GM19324 (cell line): ENCODE results near the gene ANKRD52.
A peak's percentile ranks its signal among the peaks of the same experiment; 100 is the strongest.
"Not testable (repeated sequence)": the region's sequence is repeated elsewhere in the genome, so short reads cannot be mapped to it uniquely, and the experiment has no call there.

ENCODE experiments used
- ATAC-seq: cut with Tn5 transposase; IDR thresholded peaks from one replicate; pipeline ENCODE4 v1.9.1; 2021; ENCODE audit warnings: mild to moderate bottlenecking, moderate library complexity; ENCODE audit not compliant: unreplicated experiment, low FRiP score

The ANKRD52 gene

GRCh38 chr12:56258068-56258819, at the start of gene ANKRD52:
TSS of gene ANKRD52 (minus strand) at chr12:56258384. CDS start at chr12:56258269, 115 bp downstream.
- peak; percentile 89 for ATAC-seq

GRCh38 chr12:56307221-56307965, 49.2 kb upstream of the ANKRD52 start:
- no peak for ATAC-seq

- no peak for ATAC-seq
Measured at GRCh38 chr12:56304872-56305590, 46.8 kb upstream of the ANKRD52 start.

GRCh38 chr12:56304276-56304675, 46.1 kb upstream of the ANKRD52 start:
- no peak for ATAC-seq

GRCh38 chr12:56300644-56301464, 42.7 kb upstream of the ANKRD52 start:
- ATAC-seq = no peak

GRCh38 chr12:56299853-56300643, 41.9 kb upstream of the ANKRD52 start, which contains the start of gene CS:
TSS of gene CS (minus strand) at chr12:56300330. CDS start at chr12:56300201, 129 bp downstream.
- peak; percentile 93 for ATAC-seq

- no peak for ATAC-seq
Measured at GRCh38 chr12:56299308-56299852, 41.2 kb upstream of the ANKRD52 start.

GRCh38 chr12:56298828-56299227, 40.6 kb upstream of the ANKRD52 start:
- no peak for ATAC-seq

- no peak for ATAC-seq
Measured at GRCh38 chr12:56297400-56297799, 39.2 kb upstream of the ANKRD52 start.

GRCh38 chr12:56296295-56296694, 38.1 kb upstream of the ANKRD52 start:
- ATAC-seq = no peak

GRCh38 chr12:56293795-56294194, 35.6 kb upstream of the ANKRD52 start:
- no peak for ATAC-seq

- no peak for ATAC-seq
Measured at GRCh38 chr12:56288705-56289387, 30.7 kb upstream of the ANKRD52 start.

GRCh38 chr12:56286044-56286830, 28.1 kb upstream of the ANKRD52 start:
- ATAC-seq = no peak

GRCh38 chr12:56284263-56284662, 26.1 kb upstream of the ANKRD52 start:
- not testable (repeated sequence) for ATAC-seq

- ATAC-seq = no peak
Measured at GRCh38 chr12:56282579-56282978, 24.4 kb upstream of the ANKRD52 start.

- ATAC-seq = no peak
Measured at GRCh38 chr12:56282030-56282429, 23.8 kb upstream of the ANKRD52 start.

GRCh38 chr12:56280849-56281248, 22.7 kb upstream of the ANKRD52 start:
- no peak for ATAC-seq

- ATAC-seq = no peak
Measured at GRCh38 chr12:56278905-56279304, 20.7 kb upstream of the ANKRD52 start.
